ENCODE measurements around the gene MAP3K5. TPM values are rescaled to one million over a fixed set of nuclear protein-coding genes. Genes with fewer than 3 reads are reported as not detected.

The MAP3K5 gene
- total and polyA plus RNA-seq, 9 of the 15 experiments (the other 6 are each of a cell fraction or from before 2014, with no cell fraction given) = 2.2 to 13.0 (median 9.9) TPM

DNA sequence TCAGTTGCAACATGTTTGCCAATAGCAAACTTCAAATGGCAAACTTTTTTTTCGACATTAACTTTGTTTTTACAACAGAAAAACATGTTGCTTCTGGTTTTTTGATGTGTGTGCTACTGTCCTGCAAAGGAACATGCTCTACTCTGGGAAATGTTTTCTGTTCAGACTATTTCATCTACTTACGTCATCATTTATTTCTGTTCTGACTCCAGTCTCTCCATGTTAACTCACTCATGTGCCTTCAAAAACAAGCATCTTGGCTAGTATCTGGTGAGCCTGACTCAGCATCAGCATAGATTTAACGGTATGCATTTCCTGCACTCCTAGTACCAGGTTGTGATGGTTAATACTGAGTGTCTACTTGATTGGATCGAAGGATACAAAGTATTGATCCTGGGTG, 206.0 kb downstream of the MAP3K5 start:
- Histone ChIP-seq H3K4me3 (no peak overlapping the region), H3K36me3 (ENCODE audit: control insufficient read depth, insufficient read depth, low read length) (peaks cover 43% of the 10 kb centered on the region; the same call in 2 of the 3 replicates), H3K4me2 (ENCODE audit: insufficient read depth, low read length) (no peak overlapping the region), H3K9me1 (ENCODE audit: control insufficient read depth, insufficient read depth, low read length) (no peaks in the 10 kb centered on the region), H3K4me1 (replicated peaks in 1 of 2; ENCODE audit: control insufficient read depth in 2 of 2, insufficient read depth in 2 of 2, low read length in 2 of 2) (no peaks in the 10 kb centered on the region), H3K79me2 (ENCODE audit: control insufficient read depth, insufficient read depth, low read length) (no peaks in the 10 kb centered on the region), H3K9me3 (replicated peaks; ENCODE audit: control insufficient read depth, insufficient read depth, low read depth, low read length) (no peaks in the 10 kb centered on the region), H3K27ac (ENCODE audit: extremely low read depth, low read depth, low read length) (no peak overlapping the region), H2AFZ (ENCODE audit: low read depth, low read length) (no peak overlapping the region), H4K20me1 (replicated peaks; ENCODE audit: control insufficient read depth, insufficient read depth, low read length) (no peaks in the 10 kb centered on the region), H3K27me3 (ENCODE audit: control insufficient read depth in 2 of 2, insufficient read depth in 2 of 2, low read length in 2 of 2) (no peaks in the 10 kb centered on the region), H3K9ac (ENCODE audit: insufficient read depth in 1 of 2, low read depth in 2 of 2, low read length in 2 of 2) (no peak overlapping the region)
- intact Hi-C loops (cut with micrococcal nuclease) (loop anchor here (10.0 kb wide), 1 partner anchor 339 kb away; the partner anchor contains the start of gene SLC35D3), in situ Hi-C loops (cut with MboI) (no loop called here)
- BruUV-seq (replicated peaks) = no TSS peak
- ChIA-PET CTCF (ENCODE audit: low intra/inter-chr PET ratio) (no interaction called here), POLR2A (no interaction called here)
- FAIRE-seq (no peak), DNase-seq (ENCODE audit: extremely low read depth in 1 of 4, low spot score in 3 of 4) (no peak), ATAC-seq (peak; percentile 45; the same call in 1 of the 3 replicates)
- TF ChIP-seq C11orf30 (IDR thresholded peaks at IDR 0.05; ENCODE audit: low read depth) = peak; percentile 61; the same call in 1 of the 2 replicates
- peak; percentile 11; the same call in 1 of the 2 replicates for TF ChIP-seq CXXC5 (CRISPR knock-in tag; IDR thresholded peaks at IDR 0.05)
- TF ChIP-seq ZNF316 (IDR thresholded peaks at IDR 0.05) = peak; percentile 61
- TF ChIP-seq ATF7 (IDR thresholded peaks at IDR 0.05) = peak; percentile 74; the same call in 1 of the 2 replicates
- TF ChIP-seq CEBPG (CRISPR knock-in tag; IDR thresholded peaks at IDR 0.05) = no peak
- TF ChIP-seq CEBPG (tag; conservative IDR thresholded peaks at IDR 0.05 in 1 of 2, IDR thresholded peaks at IDR 0.05 in 1 of 2) = peak in 1 of 2 experiments; percentile 87; a peak in 2 of 4 replicates
- no peak for TF ChIP-seq FUS (optimal IDR thresholded peaks at IDR 0.05; ENCODE audit: low read depth, low read length)
- TF ChIP-seq MIER1 (IDR thresholded peaks at IDR 0.05; ENCODE audit: low read depth) = no peak
- TF ChIP-seq, protein P1, sequence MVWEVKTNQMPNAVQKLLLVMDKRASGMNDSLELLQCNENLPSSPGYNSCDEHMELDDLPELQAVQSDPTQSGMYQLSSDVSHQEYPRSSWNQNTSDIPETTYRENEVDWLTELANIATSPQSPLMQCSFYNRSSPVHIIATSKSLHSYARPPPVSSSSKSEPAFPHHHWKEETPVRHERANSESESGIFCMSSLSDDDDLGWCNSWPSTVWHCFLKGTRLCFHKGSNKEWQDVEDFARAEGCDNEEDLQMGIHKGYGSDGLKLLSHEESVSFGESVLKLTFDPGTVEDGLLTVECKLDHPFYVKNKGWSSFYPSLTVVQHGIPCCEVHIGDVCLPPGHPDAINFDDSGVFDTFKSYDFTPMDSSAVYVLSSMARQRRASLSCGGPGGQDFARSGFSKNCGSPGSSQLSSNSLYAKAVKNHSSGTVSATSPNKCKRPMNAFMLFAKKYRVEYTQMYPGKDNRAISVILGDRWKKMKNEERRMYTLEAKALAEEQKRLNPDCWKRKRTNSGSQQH (CRISPR knock-in tag; IDR thresholded peaks at IDR 0.05) = no peak
- peak in 1 of 2 experiments; percentile 23; a peak in 1 of 4 replicates for TF ChIP-seq TRIM24 (IDR thresholded peaks at IDR 0.05)
- peak; percentile 87 for TF ChIP-seq ZNF175 (CRISPR knock-in tag; IDR thresholded peaks at IDR 0.05; ENCODE audit: low read depth)
- peak; percentile 58 for TF ChIP-seq MAFG (tag; conservative IDR thresholded peaks at IDR 0.05)
- TF ChIP-seq, protein P2, sequence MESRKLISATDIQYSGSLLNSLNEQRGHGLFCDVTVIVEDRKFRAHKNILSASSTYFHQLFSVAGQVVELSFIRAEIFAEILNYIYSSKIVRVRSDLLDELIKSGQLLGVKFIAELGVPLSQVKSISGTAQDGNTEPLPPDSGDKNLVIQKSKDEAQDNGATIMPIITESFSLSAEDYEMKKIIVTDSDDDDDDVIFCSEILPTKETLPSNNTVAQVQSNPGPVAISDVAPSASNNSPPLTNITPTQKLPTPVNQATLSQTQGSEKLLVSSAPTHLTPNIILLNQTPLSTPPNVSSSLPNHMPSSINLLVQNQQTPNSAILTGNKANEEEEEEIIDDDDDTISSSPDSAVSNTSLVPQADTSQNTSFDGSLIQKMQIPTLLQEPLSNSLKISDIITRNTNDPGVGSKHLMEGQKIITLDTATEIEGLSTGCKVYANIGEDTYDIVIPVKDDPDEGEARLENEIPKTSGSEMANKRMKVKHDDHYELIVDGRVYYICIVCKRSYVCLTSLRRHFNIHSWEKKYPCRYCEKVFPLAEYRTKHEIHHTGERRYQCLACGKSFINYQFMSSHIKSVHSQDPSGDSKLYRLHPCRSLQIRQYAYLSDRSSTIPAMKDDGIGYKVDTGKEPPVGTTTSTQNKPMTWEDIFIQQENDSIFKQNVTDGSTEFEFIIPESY (CRISPR knock-in tag; IDR thresholded peaks at IDR 0.05) = no peak
- 0 out of 2 replicates have a peak, but pooled peaks have one; percentile 60 for TF ChIP-seq ZNF584 (CRISPR knock-in tag; IDR thresholded peaks at IDR 0.05; ENCODE audit: low read depth)
- no peak for TF ChIP-seq ZFP1 (CRISPR knock-in tag; IDR thresholded peaks at IDR 0.05)
- no peak for TF ChIP-seq HLTF (IDR thresholded peaks at IDR 0.05)
- TF ChIP-seq L3MBTL2 (IDR thresholded peaks at IDR 0.05) = 0 out of 2 replicates have a peak, but pooled peaks have one; percentile 18
- 0 out of 2 replicates have a peak, but pooled peaks have one; percentile 11 for TF ChIP-seq NFE2 (IDR thresholded peaks at IDR 0.05; ENCODE audit: low read depth)
- TF ChIP-seq, protein P3, sequence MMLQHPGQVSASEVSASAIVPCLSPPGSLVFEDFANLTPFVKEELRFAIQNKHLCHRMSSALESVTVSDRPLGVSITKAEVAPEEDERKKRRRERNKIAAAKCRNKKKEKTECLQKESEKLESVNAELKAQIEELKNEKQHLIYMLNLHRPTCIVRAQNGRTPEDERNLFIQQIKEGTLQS (IDR thresholded peaks at IDR 0.05) = peak; percentile 71
- TF ChIP-seq, protein P3 (CRISPR knock-in tag; conservative IDR thresholded peaks at IDR 0.05) = no peak
- WGBS (ENCODE audit: insufficient coverage, low coverage, missing lambda C conversion rate) = 40% methylated on average over 4 of the region's 4 CpGs
